Measurements from ENCODE around the gene CNTN5. TPM values are rescaled to one million over a fixed set of nuclear protein-coding genes. Genes with fewer than 3 reads are reported as not detected.

CNTN5 gene
- total RNA-seq, 1 experiment from 2014 or later: not detected

GRCh38 chr11:99079576-99079975 lies 58.8 kb downstream of the CNTN5 start:
- Histone ChIP-seq H3K18ac (ENCODE audit: insufficient read length, low read depth, low read length) (no peak overlapping the region), H2BK20ac (ENCODE audit: low read depth, low read length, poor library complexity, severe bottlenecking) (no peak overlapping the region), H4K91ac (ENCODE audit: insufficient read length, low read depth, low read length) (no peak overlapping the region), H3K4me2 (ENCODE audit: insufficient read depth, insufficient read length, low read length) (no peak overlapping the region), H2BK15ac (ENCODE audit: low read depth, low read length) (no peak overlapping the region), H3K9me3 (ENCODE audit: control insufficient read depth, low read depth, low read length) (no peaks in the 10 kb centered on the region), H3K56ac (ENCODE audit: insufficient read length, low read depth, low read length) (no peak overlapping the region), H3K14ac (ENCODE audit: insufficient read depth, low read length) (no peak overlapping the region), H4K20me1 (ENCODE audit: control insufficient read depth, insufficient read depth, insufficient read length) (no peaks in the 10 kb centered on the region), H2BK5ac (ENCODE audit: insufficient read length, low read length) (no peak overlapping the region), H3K23me2 (ENCODE audit: insufficient read length, low read depth, low read length, poor library complexity, severe bottlenecking) (no peaks in the 10 kb centered on the region), H3K79me1 (ENCODE audit: insufficient read depth, low read depth, low read length, poor library complexity, severe bottlenecking) (no peaks in the 10 kb centered on the region), H2AK5ac (ENCODE audit: insufficient read length, low read length) (no peak overlapping the region), H3K27me3 (ENCODE audit: insufficient read depth, low read length) (no peaks in the 10 kb centered on the region), H4K5ac (ENCODE audit: insufficient read length, low read depth, low read length) (no peak overlapping the region), H2AFZ (ENCODE audit: low read length) (no peak overlapping the region), H3K79me2 (ENCODE audit: insufficient read depth, low read length) (no peaks in the 10 kb centered on the region), H2BK120ac (ENCODE audit: low read depth, low read length, poor library complexity, severe bottlenecking) (no peak overlapping the region), H4K8ac (replicated peaks; ENCODE audit: insufficient read length, low read depth, low read length) (no peak overlapping the region), H3K4me1 (ENCODE audit: insufficient read depth, low read length) (no peaks in the 10 kb centered on the region), H3K23ac (ENCODE audit: insufficient read length, low read depth, low read length) (no peak overlapping the region), H3K4ac (ENCODE audit: low read depth, low read length) (no peak overlapping the region), H3K27ac (ENCODE audit: insufficient read length, low read depth, low read length) (no peak overlapping the region), H2BK12ac (ENCODE audit: insufficient read length, low read depth, low read length) (no peak overlapping the region), H3T11ph (ENCODE audit: low read length) (no peak overlapping the region), H3K9ac (ENCODE audit: extremely low read depth, insufficient read length, low read length) (no peak overlapping the region)
- no CpG with 5 or more reads among the region's 3 CpGs for WGBS (ENCODE audit: extremely low coverage, insufficient read length, low lambda C conversion rate)
- no peak for DNase-seq
- no peak overlapping the region for H3K27ac Mint-ChIP-seq
- H3K4me1 Mint-ChIP-seq: no peaks in the 10 kb centered on the region
- no peaks in the 10 kb centered on the region for H3K27me3 Mint-ChIP-seq (ENCODE audit: low read depth)
- H3K4me3 Mint-ChIP-seq: no peak overlapping the region
- no peaks in the 10 kb centered on the region for H3K36me3 Mint-ChIP-seq (ENCODE audit: insufficient read depth in 1 of 3, low read depth in 3 of 3)
- TF ChIP-seq, protein P1, sequence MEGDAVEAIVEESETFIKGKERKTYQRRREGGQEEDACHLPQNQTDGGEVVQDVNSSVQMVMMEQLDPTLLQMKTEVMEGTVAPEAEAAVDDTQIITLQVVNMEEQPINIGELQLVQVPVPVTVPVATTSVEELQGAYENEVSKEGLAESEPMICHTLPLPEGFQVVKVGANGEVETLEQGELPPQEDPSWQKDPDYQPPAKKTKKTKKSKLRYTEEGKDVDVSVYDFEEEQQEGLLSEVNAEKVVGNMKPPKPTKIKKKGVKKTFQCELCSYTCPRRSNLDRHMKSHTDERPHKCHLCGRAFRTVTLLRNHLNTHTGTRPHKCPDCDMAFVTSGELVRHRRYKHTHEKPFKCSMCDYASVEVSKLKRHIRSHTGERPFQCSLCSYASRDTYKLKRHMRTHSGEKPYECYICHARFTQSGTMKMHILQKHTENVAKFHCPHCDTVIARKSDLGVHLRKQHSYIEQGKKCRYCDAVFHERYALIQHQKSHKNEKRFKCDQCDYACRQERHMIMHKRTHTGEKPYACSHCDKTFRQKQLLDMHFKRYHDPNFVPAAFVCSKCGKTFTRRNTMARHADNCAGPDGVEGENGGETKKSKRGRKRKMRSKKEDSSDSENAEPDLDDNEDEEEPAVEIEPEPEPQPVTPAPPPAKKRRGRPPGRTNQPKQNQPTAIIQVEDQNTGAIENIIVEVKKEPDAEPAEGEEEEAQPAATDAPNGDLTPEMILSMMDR (conservative IDR thresholded peaks at IDR 0.05): no peak
- no peaks in the 10 kb centered on the region for H3K9me3 Mint-ChIP-seq
